AG10803 (cell line): Measurements from ENCODE around the gene IGFBP5.

Experiments used
- DNase-seq: peaks from one replicate; pipeline ENCODE4 v3.0.0; 2010; ENCODE audit warnings: low read depth
- H3K4me3 ChIP-seq: 2 replicates; pipeline ENCODE4 v1.5.1; 2011; ENCODE audit warnings: mild to moderate bottlenecking, low read length, control low read depth
- CTCF ChIP-seq: conservative IDR thresholded peaks from 2 replicates; pipeline ENCODE4 v1.5.1; 2011; ENCODE audit warnings: mild to moderate bottlenecking, low read length, control low read depth, inconsistent platforms

The IGFBP5 gene

GRCh38 chr2:216736326-216736725 is 41.0 kb upstream of the IGFBP5 start:
- TF ChIP-seq CTCF, result no peak
- H3K4me3 ChIP-seq, result no peak overlapping the region
- DNase-seq, result no peak

- no peak for DNase-seq
- H3K4me3 ChIP-seq, result no peak overlapping the region
- no peak for TF ChIP-seq CTCF
These were observed 40.3 kb upstream of the IGFBP5 start for GRCh38 chr2:216735668-216736067.

- no peak for TF ChIP-seq CTCF
- H3K4me3 ChIP-seq, result peak overlapping the region; percentile 35
- DNase-seq, result peak; percentile 68
These were observed 39.7 kb upstream of the IGFBP5 start for GRCh38 chr2:216735086-216735485.

GRCh38 chr2:216733046-216733445 is 37.7 kb upstream of the IGFBP5 start:
- no peak for TF ChIP-seq CTCF
- DNase-seq, result no peak
- no peak overlapping the region for H3K4me3 ChIP-seq

GRCh38 chr2:216732334-216732733 is 37.0 kb upstream of the IGFBP5 start:
- no peak overlapping the region for H3K4me3 ChIP-seq
- no peak for DNase-seq
- TF ChIP-seq CTCF, result no peak

- no peak for DNase-seq
- no peak for TF ChIP-seq CTCF
- no peak overlapping the region for H3K4me3 ChIP-seq
These were observed 36.1 kb upstream of the IGFBP5 start for GRCh38 chr2:216731465-216731864.

GRCh38 chr2:216730871-216731270 is 35.5 kb upstream of the IGFBP5 start:
- TF ChIP-seq CTCF, result no peak
- H3K4me3 ChIP-seq, result no peak overlapping the region
- DNase-seq, result no peak
